ENCODE data around the gene CCDC27.

GRCh38 chr1:3703786-3704371 lies 48.4 kb upstream of the CCDC27 start:
- no peak for TF ChIP-seq POLR2AphosphoS5 (IDR thresholded peaks at IDR 0.05; ENCODE audit: low read depth, low read length)
- no peak for TF ChIP-seq CTCF (IDR thresholded peaks at IDR 0.05 in 2 of 3, conservative IDR thresholded peaks at IDR 0.05 in 1 of 3; ENCODE audit: borderline replicate concordance in 1 of 3, insufficient read depth in 1 of 3, low read depth in 2 of 3, low read length in 2 of 3)
- no peak for TF ChIP-seq JUND (IDR thresholded peaks at IDR 0.05)
- no peak for TF ChIP-seq YY1 (IDR thresholded peaks at IDR 0.05; ENCODE audit: extremely low read depth, insufficient replicate concordance, low read depth, low read length)
- TF ChIP-seq EGR1 (IDR thresholded peaks at IDR 0.05; ENCODE audit: low read depth): no peak
- TF ChIP-seq SIN3A (IDR thresholded peaks at IDR 0.05; ENCODE audit: low read depth): no peak
- TF ChIP-seq SRF (IDR thresholded peaks at IDR 0.05; ENCODE audit: low read depth): no peak
- no peak for TF ChIP-seq EZH2 (IDR thresholded peaks at IDR 0.05)

Measured in HCT116 (cell line).